LNCaP clone FGC (cell line): ENCODE measurements around the gene RNU11.
"Not testable (repeated sequence)": the region's sequence is repeated elsewhere in the genome, so short reads cannot be mapped to it uniquely, and the experiment has no call there.

Source experiments
- DNase-seq: peaks from one replicate; pipeline ENCODE4 v3.0.0-alpha.2; 2011; ENCODE audit warnings: low read depth
- H3K4me3 ChIP-seq: 2 replicates; pipeline ENCODE4 v1.5.1; 2011; ENCODE audit warnings: mild to moderate bottlenecking, low read depth, low read length, control low read depth
- CTCF ChIP-seq: IDR thresholded peaks from 2 replicates; pipeline ENCODE4 v1.5.1; 2012; ENCODE audit warnings: mild to moderate bottlenecking; ENCODE audit not compliant: control insufficient read depth, insufficient read depth; ENCODE audit errors: extremely low read depth

RNU11 gene

GRCh38 chr1:28682840-28683239, 34.4 kb downstream of the RNU11 start:
- H3K4me3 ChIP-seq: no peak overlapping the region
- no peak for DNase-seq
- TF ChIP-seq CTCF: no peak

GRCh38 chr1:28684937-28685336, 36.5 kb downstream of the RNU11 start:
- no peak overlapping the region for H3K4me3 ChIP-seq
- TF ChIP-seq CTCF: no peak
- DNase-seq: no peak

GRCh38 chr1:28691627-28692026, 43.2 kb downstream of the RNU11 start:
- DNase-seq, H3K4me3 ChIP-seq: not testable (repeated sequence)
